AG20443 (cell line): ENCODE measurements around the gene MRPS33.
"Not testable (repeated sequence)": the region's sequence is repeated elsewhere in the genome, so short reads cannot be mapped to it uniquely, and the experiment has no call there.

Source experiments
- DNase-seq: peaks from one replicate; pipeline ENCODE4 v3.0.0; 2012; ENCODE audit warnings: low spot score, mixed read lengths

The MRPS33 gene

GRCh38 chr7:141014524-141015395, at the start of gene MRPS33:
TSS of gene MRPS33 (minus strand) at chr7:141014952. CDS start at chr7:141010633, 4,319 bp downstream.
- peak; percentile 99 for DNase-seq

GRCh38 chr7:141057788-141058187, 43.0 kb upstream of the MRPS33 start:
- no peak for DNase-seq

GRCh38 chr7:141055146-141055545, 40.4 kb upstream of the MRPS33 start:
- DNase-seq, result no peak

GRCh38 chr7:141053626-141054025, 38.9 kb upstream of the MRPS33 start:
- no peak for DNase-seq

- peak; percentile 55 for DNase-seq
These were observed 31.3 kb upstream of the MRPS33 start for GRCh38 chr7:141045842-141046620.

GRCh38 chr7:141045126-141045841, 30.5 kb upstream of the MRPS33 start:
- peak; percentile 20 for DNase-seq

GRCh38 chr7:141043616-141044015, 28.9 kb upstream of the MRPS33 start:
- DNase-seq, result no peak

GRCh38 chr7:141042222-141043193, 27.8 kb upstream of the MRPS33 start:
- no peak for DNase-seq

- DNase-seq, result peak; percentile 28
These were observed 24.6 kb upstream of the MRPS33 start for GRCh38 chr7:141039376-141039775.

- not testable (repeated sequence) for DNase-seq
These were observed 23.3 kb upstream of the MRPS33 start for GRCh38 chr7:141038100-141038499.

GRCh38 chr7:141032539-141033323, 18.0 kb upstream of the MRPS33 start:
- DNase-seq, result not testable (repeated sequence)

- no peak for DNase-seq
These were observed 14.0 kb upstream of the MRPS33 start for GRCh38 chr7:141028767-141029166.

GRCh38 chr7:141027043-141027442, 12.3 kb upstream of the MRPS33 start:
- DNase-seq, result no peak

GRCh38 chr7:141024668-141025067, 9.9 kb upstream of the MRPS33 start:
- no peak for DNase-seq

- DNase-seq, result no peak
These were observed 8.5 kb upstream of the MRPS33 start for GRCh38 chr7:141023295-141023694.

GRCh38 chr7:141017555-141017954, 2.8 kb upstream of the MRPS33 start:
- DNase-seq, result no peak

GRCh38 chr7:141016349-141016748, 1.6 kb upstream of the MRPS33 start:
- no peak for DNase-seq

GRCh38 chr7:141014125-141014523, 628 bp downstream of the MRPS33 start:
- peak; percentile 32 for DNase-seq

GRCh38 chr7:141013345-141013715, 1.4 kb downstream of the MRPS33 start:
- DNase-seq, result no peak

- peak; percentile 12 for DNase-seq
These were observed 1.9 kb downstream of the MRPS33 start for GRCh38 chr7:141012696-141013344.
